Hepatocyte (in vitro differentiated cells): ENCODE data around the gene COPS9. TPM values are rescaled to one million over a fixed set of nuclear protein-coding genes. Genes with fewer than 3 reads are reported as not detected.

Experiments
- DNase-seq: peaks from one replicate; pipeline ENCODE4 v3.0.0-alpha.2; 2016; ENCODE audit warnings: low spot score
- H2AFZ ChIP-seq: fragments of 200-600 bp; sonication (generic); 2 replicates; pipeline ENCODE4 v1.6.0; 2016; ENCODE audit warnings: antibody characterized with exemption, mild to moderate bottlenecking
- H3K27ac ChIP-seq: fragments of 200-600 bp; sonication (generic); 2 replicates; pipeline ENCODE4 v1.5.1; 2016; ENCODE audit warnings: mild to moderate bottlenecking
- H3K27me3 ChIP-seq: fragments of 200-600 bp; sonication (generic); 2 replicates; pipeline ENCODE4 v1.6.1; 2016
- H3K36me3 ChIP-seq: fragments of 200-600 bp; sonication (generic); replicated peaks from 2 replicates; pipeline ENCODE4 v1.5.1; 2016; ENCODE audit warnings: low read depth; ENCODE audit not compliant: insufficient read depth
- H3K4me1 ChIP-seq: fragments of 200-600 bp; sonication (generic); 2 replicates; pipeline ENCODE4 v1.5.1; 2016; ENCODE audit warnings: mild to moderate bottlenecking, moderate library complexity; ENCODE audit not compliant: insufficient read depth
- H3K4me2 ChIP-seq: fragments of 200-600 bp; sonication (generic); 2 replicates; pipeline ENCODE4 v1.6.0; 2016
- H3K4me3 ChIP-seq: fragments of 200-600 bp; sonication (generic); 2 replicates; pipeline ENCODE4 v1.5.1; 2016; ENCODE audit warnings: mild to moderate bottlenecking
- H3K79me2 ChIP-seq: fragments of 200-600 bp; sonication (generic); 2 replicates; pipeline ENCODE4 v1.6.0; 2017; ENCODE audit warnings: mild to moderate bottlenecking
- H3K9me2 ChIP-seq: fragments of 200-600 bp; sonication (generic); replicated peaks from 2 replicates; pipeline ENCODE4 v1.6.0; 2017; ENCODE audit warnings: mild to moderate bottlenecking; ENCODE audit not compliant: insufficient read depth
- H3K9me3 ChIP-seq: fragments of 200-600 bp; sonication (generic); 2 replicates; pipeline ENCODE4 v1.5.1; 2016; ENCODE audit warnings: low read depth, mild to moderate bottlenecking
- H4K20me1 ChIP-seq: fragments of 200-600 bp; sonication (generic); 2 replicates; pipeline ENCODE4 v1.6.0; 2016; ENCODE audit warnings: mild to moderate bottlenecking; ENCODE audit not compliant: insufficient read depth, poor library complexity, severe bottlenecking
- EZH2 ChIP-seq: fragments of 200-600 bp; sonication (generic); IDR thresholded peaks from 2 replicates; pipeline ENCODE4 v1.6.1; 2016; ENCODE audit warnings: antibody characterized with exemption, mild to moderate bottlenecking, borderline replicate concordance
- EZH2phosphoT487 ChIP-seq: fragments of 200-600 bp; sonication (generic); IDR thresholded peaks from one replicate; pipeline ENCODE4 v1.6.1; 2018; ENCODE audit warnings: antibody characterized with exemption, mild to moderate bottlenecking, low read depth, moderate library complexity; ENCODE audit not compliant: unreplicated experiment, severe bottlenecking
- WGBS: methylation state at CpG from one replicate; pipeline ENCODE4 v1.1.6; 2016; ENCODE audit warnings: low lambda C conversion rate; ENCODE audit errors: missing lambda C conversion rate; 5-methylcytosine and 5-hydroxymethylcytosine counted together
- polyA plus RNA-seq: library from polyadenylated mRNA; unstranded; fragments of >200 nt; fragmentation: Nextera tagmentation; extraction: Ambion mirVana; gene quantifications from 2 replicates; pipeline ENCODE4 v1.2.1, GENCODE V29; 2016
- total RNA-seq: library from RNA; depleted of rRNA; stranded (reverse); fragments of >200 nt; gene quantifications from 2 replicates; pipeline ENCODE4 v1.2.3, GENCODE V29; 2014
- TF ChIP-seq, protein P1 (sequence below): fragments of 200-600 bp; sonication (generic); IDR thresholded peaks from 2 replicates; pipeline ENCODE4 v1.5.1; 2016; ENCODE audit warnings: antibody characterized with exemption, mild to moderate bottlenecking; ENCODE audit not compliant: poor library complexity

The COPS9 gene
- total and polyA plus RNA-seq, 2 experiments from 2014 or later = 109 to 300 TPM

DNA sequence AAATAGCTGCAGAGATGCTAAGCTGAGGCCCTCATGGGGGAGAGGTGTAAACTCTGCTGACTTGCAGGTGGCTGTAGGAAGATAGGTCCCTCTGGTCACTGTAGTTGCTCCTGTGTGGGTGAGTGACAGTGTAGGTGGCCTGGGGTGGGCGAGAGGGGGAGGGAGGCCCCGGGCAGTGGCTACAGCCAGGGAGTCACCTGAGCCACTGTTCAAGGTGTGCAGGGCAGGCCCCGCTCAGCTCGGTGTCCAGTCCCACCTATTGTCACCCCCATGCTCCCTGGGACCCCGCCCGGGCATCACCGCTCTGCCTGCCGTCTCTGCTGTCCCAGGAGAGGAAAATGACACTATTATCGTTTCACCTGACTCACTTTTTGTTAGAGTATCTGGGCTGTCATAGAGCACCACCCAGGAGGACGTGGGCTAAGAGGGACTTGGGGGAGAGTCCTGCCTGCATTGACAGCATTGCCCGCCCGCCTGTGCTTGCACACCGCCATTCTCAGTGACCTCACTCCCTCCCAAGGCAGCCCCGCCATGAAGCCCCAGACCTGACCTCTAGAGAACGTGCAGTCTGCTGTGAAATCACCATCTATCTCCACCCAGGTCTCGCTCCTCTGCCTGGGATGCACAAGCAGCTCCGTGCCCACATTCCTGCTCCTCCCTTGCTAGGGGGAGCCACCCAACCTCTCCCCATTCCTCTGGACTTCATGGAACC lies 29.2 kb downstream of the COPS9 start:
- Histone ChIP-seq H3K4me3 (no peak overlapping the region), H3K79me2 (no peaks in the 10 kb centered on the region), H3K27ac (no peak overlapping the region), H3K9me3 (no peaks in the 10 kb centered on the region), H3K36me3 (no peaks in the 10 kb centered on the region), H2AFZ (no peak overlapping the region), H3K4me1 (no peaks in the 10 kb centered on the region), H3K4me2 (no peak overlapping the region), H3K9me2 (no peaks in the 10 kb centered on the region), H3K27me3 (peaks cover 6% of the 10 kb centered on the region), H4K20me1 (no peaks in the 10 kb centered on the region)
- WGBS = 89% methylated on average over 15 of the region's 17 CpGs
- no peak for DNase-seq
- TF ChIP-seq, protein P1, sequence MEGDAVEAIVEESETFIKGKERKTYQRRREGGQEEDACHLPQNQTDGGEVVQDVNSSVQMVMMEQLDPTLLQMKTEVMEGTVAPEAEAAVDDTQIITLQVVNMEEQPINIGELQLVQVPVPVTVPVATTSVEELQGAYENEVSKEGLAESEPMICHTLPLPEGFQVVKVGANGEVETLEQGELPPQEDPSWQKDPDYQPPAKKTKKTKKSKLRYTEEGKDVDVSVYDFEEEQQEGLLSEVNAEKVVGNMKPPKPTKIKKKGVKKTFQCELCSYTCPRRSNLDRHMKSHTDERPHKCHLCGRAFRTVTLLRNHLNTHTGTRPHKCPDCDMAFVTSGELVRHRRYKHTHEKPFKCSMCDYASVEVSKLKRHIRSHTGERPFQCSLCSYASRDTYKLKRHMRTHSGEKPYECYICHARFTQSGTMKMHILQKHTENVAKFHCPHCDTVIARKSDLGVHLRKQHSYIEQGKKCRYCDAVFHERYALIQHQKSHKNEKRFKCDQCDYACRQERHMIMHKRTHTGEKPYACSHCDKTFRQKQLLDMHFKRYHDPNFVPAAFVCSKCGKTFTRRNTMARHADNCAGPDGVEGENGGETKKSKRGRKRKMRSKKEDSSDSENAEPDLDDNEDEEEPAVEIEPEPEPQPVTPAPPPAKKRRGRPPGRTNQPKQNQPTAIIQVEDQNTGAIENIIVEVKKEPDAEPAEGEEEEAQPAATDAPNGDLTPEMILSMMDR = no peak
- TF ChIP-seq EZH2 (no peak), EZH2phosphoT487 (no peak)

DNA sequence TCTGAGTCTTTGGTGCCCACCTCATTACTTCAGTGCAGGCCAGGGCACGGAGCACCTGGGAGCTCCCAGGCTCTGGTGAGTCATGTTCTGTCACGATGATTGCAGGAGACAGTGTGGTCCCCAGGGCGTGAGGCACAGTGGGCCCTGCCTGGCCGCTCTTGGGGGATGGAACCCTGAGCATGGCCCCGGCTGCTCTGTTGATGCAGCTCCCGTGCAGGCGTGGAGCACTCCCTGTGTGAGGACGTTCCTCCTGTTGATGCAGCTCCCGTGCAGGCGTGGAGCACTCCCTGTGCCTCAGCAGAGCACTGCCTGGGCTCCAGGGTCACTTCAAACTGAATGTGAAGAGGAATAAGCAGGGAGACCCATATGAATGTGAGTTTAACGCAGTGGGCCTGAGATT lies 30.1 kb downstream of the COPS9 start:
- TF ChIP-seq EZH2phosphoT487 = no peak
- TF ChIP-seq, protein P1 = no peak
- no peak for TF ChIP-seq EZH2
- Histone ChIP-seq H3K4me3 (no peak overlapping the region), H2AFZ (no peak overlapping the region), H3K27me3 (no peaks in the 10 kb centered on the region), H3K9me3 (no peaks in the 10 kb centered on the region), H3K4me1 (no peaks in the 10 kb centered on the region), H4K20me1 (no peaks in the 10 kb centered on the region), H3K79me2 (no peaks in the 10 kb centered on the region), H3K27ac (no peak overlapping the region), H3K36me3 (no peaks in the 10 kb centered on the region), H3K9me2 (no peaks in the 10 kb centered on the region), H3K4me2 (no peak overlapping the region)
- 82% methylated on average over 11 of the region's 11 CpGs for WGBS
- no peak for DNase-seq

DNA sequence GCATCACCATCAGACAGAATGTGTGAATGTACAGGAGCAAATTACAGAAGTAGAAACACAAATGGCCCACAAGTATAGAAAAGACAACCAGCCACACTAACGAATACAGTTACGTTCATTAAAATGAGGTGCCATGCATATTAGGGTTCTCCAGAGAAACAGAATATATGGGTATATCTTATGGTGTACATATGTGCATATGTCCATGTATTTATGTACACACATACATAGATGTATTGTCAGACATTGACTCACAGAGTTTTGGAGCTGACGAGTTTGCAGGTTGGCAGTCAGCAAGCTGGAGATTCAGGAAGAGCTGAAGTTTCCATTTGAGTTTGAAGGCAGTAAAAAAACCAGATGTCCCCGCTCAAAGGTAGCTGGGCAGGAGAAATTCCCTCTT lies 33.0 kb downstream of the COPS9 start:
- H3K27ac ChIP-seq = no peak overlapping the region
- H2AFZ ChIP-seq = no peak overlapping the region
- no peak overlapping the region for H3K4me3 ChIP-seq
- DNase-seq = no peak
- no peaks in the 10 kb centered on the region for H3K9me2 ChIP-seq
- no peaks in the 10 kb centered on the region for H3K9me3 ChIP-seq
- H3K36me3 ChIP-seq = no peaks in the 10 kb centered on the region
- no peaks in the 10 kb centered on the region for H3K4me1 ChIP-seq
- WGBS = 90% methylated on average over 4 of the region's 4 CpGs
- TF ChIP-seq EZH2phosphoT487 (no peak), EZH2 (no peak)
- TF ChIP-seq, protein P1 = no peak
- H3K79me2 ChIP-seq = no peaks in the 10 kb centered on the region
- H3K4me2 ChIP-seq = no peak overlapping the region
- peaks cover 5% of the 10 kb centered on the region for H3K27me3 ChIP-seq
- H4K20me1 ChIP-seq = no peaks in the 10 kb centered on the region
